C4-2B (cell line): ENCODE data around the gene AMHR2.
"Not testable (repeated sequence)": the region's sequence is repeated elsewhere in the genome, so short reads cannot be mapped to it uniquely, and the experiment has no call there.

Source experiments
- ZFX ChIP-seq: fragments of 450-650 bp; IDR thresholded peaks from 2 replicates; pipeline ENCODE4 v1.6.1; 2017
- TF ChIP-seq, protein P1 (sequence below): fragments of 450-650 bp; conservative IDR thresholded peaks from 2 replicates; pipeline ENCODE4 v1.5.1; 2017; ENCODE audit warnings: mild to moderate bottlenecking

DNA sequence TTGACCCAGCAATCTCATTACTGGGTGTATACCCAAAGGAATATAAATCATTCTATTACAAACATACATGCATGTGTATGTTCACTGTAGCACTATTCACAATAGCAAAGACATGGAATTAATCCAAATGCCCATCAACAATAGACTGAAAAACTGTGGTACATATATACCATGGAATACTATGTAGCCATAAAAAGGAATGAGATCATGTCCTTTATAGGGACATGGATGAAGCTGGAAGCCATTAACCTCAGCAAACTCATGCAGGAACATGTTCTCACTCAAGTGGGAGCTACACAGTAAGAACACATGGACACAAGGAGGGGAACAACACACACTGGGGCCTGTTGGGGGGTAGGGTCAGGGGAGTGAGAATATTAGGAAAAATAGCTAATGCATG, 15.9 kb downstream of the AMHR2 start:
- TF ChIP-seq, protein P1, sequence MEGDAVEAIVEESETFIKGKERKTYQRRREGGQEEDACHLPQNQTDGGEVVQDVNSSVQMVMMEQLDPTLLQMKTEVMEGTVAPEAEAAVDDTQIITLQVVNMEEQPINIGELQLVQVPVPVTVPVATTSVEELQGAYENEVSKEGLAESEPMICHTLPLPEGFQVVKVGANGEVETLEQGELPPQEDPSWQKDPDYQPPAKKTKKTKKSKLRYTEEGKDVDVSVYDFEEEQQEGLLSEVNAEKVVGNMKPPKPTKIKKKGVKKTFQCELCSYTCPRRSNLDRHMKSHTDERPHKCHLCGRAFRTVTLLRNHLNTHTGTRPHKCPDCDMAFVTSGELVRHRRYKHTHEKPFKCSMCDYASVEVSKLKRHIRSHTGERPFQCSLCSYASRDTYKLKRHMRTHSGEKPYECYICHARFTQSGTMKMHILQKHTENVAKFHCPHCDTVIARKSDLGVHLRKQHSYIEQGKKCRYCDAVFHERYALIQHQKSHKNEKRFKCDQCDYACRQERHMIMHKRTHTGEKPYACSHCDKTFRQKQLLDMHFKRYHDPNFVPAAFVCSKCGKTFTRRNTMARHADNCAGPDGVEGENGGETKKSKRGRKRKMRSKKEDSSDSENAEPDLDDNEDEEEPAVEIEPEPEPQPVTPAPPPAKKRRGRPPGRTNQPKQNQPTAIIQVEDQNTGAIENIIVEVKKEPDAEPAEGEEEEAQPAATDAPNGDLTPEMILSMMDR = not testable (repeated sequence)
- not testable (repeated sequence) for TF ChIP-seq ZFX
